Mucosa of stomach (tissue), 1 donor: ENCODE measurements around the gene PKD2.
"Not testable (repeated sequence)": the region's sequence is repeated elsewhere in the genome, so short reads cannot be mapped to it uniquely, and the experiment has no call there.

Experiments
- H3K27me3 ChIP-seq: one replicate; pipeline ENCODE4 v1.7.0; 2013; ENCODE audit warnings: mild to moderate bottlenecking, low read length; ENCODE audit not compliant: control insufficient read depth, insufficient read depth
- H3K36me3 ChIP-seq: one replicate; pipeline ENCODE4 v1.7.0; 2013; ENCODE audit warnings: low read length; ENCODE audit not compliant: control insufficient read depth, insufficient read depth
- H3K4me1 ChIP-seq: one replicate; pipeline ENCODE4 v1.7.0; 2013; ENCODE audit warnings: mild to moderate bottlenecking, low read length; ENCODE audit not compliant: control insufficient read depth, insufficient read depth
- H3K4me3 ChIP-seq: one replicate; pipeline ENCODE4 v1.7.0; 2013; ENCODE audit warnings: low read length
- H3K9ac ChIP-seq: one replicate; pipeline ENCODE4 v1.7.0; 2013; ENCODE audit warnings: mild to moderate bottlenecking, low read length, moderate library complexity
- H3K9me3 ChIP-seq: one replicate; pipeline ENCODE4 v1.7.0; 2013; ENCODE audit warnings: mild to moderate bottlenecking, low read length, moderate library complexity; ENCODE audit not compliant: control insufficient read depth
- donor health status: Pancreatic carcinoma.

The PKD2 gene

DNA sequence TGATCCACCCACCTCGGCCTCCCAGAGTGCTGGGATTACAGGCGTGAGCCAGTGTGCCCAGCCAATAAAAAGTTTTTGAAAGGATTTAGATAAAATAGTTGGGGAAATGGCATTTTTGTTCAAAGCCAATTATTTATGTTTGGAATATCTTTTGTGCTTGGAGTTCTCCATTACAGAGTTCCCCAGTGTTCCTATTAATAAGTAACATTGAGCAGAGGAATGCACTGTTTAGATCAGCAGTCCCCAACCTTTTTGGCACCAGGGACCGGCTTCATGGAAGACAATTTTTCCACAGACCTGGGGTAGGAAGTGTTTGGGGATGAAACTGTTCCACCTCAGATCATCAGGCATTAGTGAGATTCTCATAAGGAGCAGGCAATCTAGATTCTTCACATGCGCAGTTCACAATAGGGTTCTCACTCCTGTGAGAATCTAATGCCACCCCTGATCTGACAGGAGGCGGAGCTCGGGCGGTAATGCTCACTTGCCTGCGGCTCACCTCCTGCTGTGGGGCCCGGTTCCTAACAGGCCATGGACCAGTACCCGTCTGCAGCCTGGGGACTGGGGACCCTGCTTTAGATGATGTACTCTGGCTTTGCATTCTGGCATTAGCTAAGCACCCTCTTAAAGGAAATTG is 8.3 kb downstream of the PKD2 start:
- Histone ChIP-seq H3K9ac (no peak overlapping the region), H3K4me1 (no peaks in the 10 kb centered on the region)

GRCh38 chr4:88017516-88018297 is 10.3 kb downstream of the PKD2 start:
- Histone ChIP-seq H3K4me1 (no peaks in the 10 kb centered on the region), H3K36me3 (no peaks in the 10 kb centered on the region), H3K9ac (no peak overlapping the region), H3K4me3 (no peak overlapping the region), H3K9me3 (no peaks in the 10 kb centered on the region), H3K27me3 (no peaks in the 10 kb centered on the region)

More for the DNA sequence above, 8.3 kb downstream of the PKD2 start:
- no peaks in the 10 kb centered on the region for H3K9me3 ChIP-seq
- H3K27me3 ChIP-seq = no peaks in the 10 kb centered on the region
- H3K36me3 ChIP-seq = no peaks in the 10 kb centered on the region
- H3K4me3 ChIP-seq = no peak overlapping the region

DNA sequence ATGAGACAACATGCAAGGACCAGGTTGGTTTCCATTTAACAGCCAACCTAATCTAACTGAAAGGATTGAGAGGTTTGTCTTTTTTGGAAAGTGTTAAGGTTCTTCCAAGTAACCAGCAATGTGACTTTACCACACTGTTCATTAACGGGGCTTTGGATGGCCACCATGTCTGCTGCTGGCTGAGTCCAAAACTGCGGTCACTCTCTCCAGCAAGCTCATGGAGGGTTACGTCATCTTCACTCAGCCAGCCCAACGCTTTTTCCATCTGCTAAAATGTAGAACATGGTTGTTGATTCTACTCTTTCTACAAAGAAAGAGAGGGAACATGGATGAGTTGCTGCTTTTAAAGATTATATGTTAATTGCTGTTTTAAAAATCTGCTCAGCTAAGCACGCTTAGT is 11.0 kb downstream of the PKD2 start:
- no peaks in the 10 kb centered on the region for H3K9me3 ChIP-seq
- H3K4me1 ChIP-seq = no peaks in the 10 kb centered on the region
- H3K36me3 ChIP-seq = no peaks in the 10 kb centered on the region
- no peaks in the 10 kb centered on the region for H3K27me3 ChIP-seq
- H3K9ac ChIP-seq = no peak overlapping the region
- H3K4me3 ChIP-seq = no peak overlapping the region

GRCh38 chr4:88021824-88022223 is 14.4 kb downstream of the PKD2 start:
- no peak overlapping the region for H3K9ac ChIP-seq
- no peaks in the 10 kb centered on the region for H3K9me3 ChIP-seq
- H3K4me3 ChIP-seq = no peak overlapping the region
- H3K4me1 ChIP-seq = no peaks in the 10 kb centered on the region
- no peaks in the 10 kb centered on the region for H3K27me3 ChIP-seq
- no peaks in the 10 kb centered on the region for H3K36me3 ChIP-seq

GRCh38 chr4:88022289-88022688 is 14.9 kb downstream of the PKD2 start:
- H3K27me3 ChIP-seq = no peaks in the 10 kb centered on the region
- no peaks in the 10 kb centered on the region for H3K9me3 ChIP-seq
- no peak overlapping the region for H3K4me3 ChIP-seq
- H3K36me3 ChIP-seq = no peaks in the 10 kb centered on the region
- no peak overlapping the region for H3K9ac ChIP-seq
- H3K4me1 ChIP-seq = no peaks in the 10 kb centered on the region

DNA sequence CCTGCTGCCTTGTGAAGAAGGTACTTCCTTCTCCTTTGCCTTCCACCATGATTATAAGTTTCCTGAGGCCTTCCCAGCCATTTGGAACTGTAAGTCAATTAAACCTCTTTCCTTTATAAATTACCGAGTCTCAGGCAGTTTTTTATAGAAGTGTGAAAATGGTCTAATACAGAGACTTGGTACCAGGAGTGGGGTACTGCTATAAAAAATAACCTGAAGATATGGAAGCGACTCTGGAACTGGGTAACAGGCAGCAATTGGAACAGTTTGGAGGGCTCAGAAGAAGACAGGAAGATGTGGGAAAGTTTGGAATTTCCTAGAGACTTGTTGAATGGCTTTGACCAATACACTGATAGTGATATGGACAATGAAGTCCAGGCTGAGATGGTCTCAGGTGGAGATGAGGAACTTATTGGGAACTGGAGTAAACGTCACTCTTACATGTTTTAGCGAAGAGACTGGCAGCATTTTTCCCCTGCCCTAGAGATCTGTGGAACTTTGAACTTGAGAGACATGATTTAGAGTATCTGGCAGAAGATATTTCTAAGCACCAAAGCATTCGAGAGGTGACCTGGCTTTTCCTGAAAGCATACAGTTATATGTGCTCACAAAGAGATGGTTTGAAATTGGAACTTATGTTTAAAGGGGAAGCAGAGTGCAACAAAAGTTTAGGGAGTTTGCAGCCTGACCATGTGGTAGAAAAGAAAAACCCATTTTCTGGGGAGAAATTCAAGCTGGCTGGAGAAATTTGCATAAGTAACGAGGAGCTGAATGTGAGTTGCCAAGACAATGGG is 18.6 kb downstream of the PKD2 start:
- H3K4me1 ChIP-seq, H3K9ac ChIP-seq, H3K9me3 ChIP-seq, H3K4me3 ChIP-seq, H3K36me3 ChIP-seq, H3K27me3 ChIP-seq: not testable (repeated sequence)

DNA sequence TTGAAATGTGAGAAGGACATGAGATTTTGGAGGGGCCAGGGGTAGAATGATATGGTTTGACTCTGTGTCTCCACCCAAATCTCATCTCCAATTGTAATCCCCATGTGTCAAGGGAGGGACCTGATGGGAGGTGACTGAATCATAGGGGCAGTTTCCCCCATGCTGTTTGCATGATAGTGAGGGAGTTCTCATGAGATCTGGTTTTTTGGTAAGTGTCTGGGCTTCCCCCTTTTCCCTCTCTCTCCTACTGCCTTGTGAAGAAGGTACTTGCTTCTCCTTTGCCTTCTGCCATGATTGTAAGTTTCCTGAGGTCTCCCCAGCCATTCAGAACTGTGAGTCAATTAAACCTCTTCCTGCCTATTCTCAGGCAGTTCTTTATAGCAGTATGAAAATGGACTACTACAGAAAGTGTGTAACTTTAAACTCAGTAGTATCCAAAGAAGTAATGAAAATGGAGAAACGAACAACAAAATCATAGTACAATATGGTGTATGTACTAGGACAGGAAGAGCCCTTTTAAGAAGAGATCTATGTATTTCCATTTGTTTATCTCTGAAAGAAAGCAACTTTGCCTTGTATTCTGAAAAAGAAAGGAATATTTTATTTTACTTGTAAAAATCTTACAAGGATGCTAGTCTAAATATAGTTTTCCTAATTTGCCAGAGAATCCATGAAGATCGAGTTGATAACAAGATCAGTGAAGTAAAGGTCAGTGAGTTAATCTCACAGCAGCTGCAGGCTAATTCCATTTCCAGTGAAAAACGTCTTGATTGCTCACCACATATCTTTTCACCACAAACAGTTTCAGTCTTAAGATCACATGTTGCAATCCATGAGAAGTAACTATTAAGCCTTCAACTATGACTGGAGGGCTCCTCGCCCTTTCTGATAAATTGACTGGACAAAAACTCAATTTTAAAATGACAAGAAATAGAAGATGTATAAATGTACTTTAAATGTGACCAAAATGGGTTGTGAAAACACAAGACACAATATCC is 20.5 kb downstream of the PKD2 start:
- H3K9me3 ChIP-seq = no peaks in the 10 kb centered on the region
- no peaks in the 10 kb centered on the region for H3K36me3 ChIP-seq
- H3K4me1 ChIP-seq = no peaks in the 10 kb centered on the region
- no peak overlapping the region for H3K9ac ChIP-seq
- no peak overlapping the region for H3K4me3 ChIP-seq
- no peaks in the 10 kb centered on the region for H3K27me3 ChIP-seq

DNA sequence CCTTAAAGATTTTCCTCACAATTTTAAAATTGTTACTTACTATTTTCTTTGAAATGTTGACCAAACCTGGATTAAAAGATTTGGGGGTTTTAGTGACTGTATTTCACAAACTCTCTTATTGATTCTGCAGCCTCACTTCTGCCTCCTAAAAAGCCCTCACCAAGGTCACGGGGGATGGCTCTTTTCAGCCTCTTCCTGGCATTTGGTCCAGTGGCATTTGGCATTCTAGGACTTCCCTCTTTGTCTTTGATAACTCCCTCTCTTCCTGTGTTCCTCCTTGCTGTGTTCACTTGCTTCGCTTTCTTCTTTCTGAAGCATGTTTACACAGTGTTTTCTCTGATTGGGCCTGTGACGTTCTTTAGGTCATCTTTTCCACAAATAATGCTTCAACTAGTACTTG is 21.5 kb downstream of the PKD2 start:
- Histone ChIP-seq H3K9me3 (no peaks in the 10 kb centered on the region), H3K4me1 (no peaks in the 10 kb centered on the region), H3K27me3 (no peaks in the 10 kb centered on the region), H3K4me3 (no peak overlapping the region), H3K9ac (no peak overlapping the region), H3K36me3 (no peaks in the 10 kb centered on the region)

DNA sequence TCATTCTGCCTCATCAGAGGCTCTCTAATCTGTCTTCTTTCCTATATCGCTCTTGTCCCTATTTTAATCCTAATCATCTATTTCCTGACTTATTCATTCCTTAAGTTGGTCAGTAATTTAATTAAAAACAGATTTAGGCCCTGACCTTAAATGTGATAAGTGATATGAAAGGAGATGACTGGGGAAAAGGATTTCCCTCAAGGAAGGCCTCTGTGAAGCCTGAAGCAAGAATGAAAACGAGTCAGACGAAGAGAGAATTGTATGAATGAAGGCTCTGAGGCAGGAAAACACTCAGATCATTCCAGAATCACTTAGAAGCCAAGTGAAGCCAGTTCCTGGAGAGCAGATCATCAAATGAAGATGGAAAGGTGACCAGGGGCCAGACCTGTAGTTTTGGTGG is 22.1 kb downstream of the PKD2 start:
- Histone ChIP-seq H3K9me3 (no peaks in the 10 kb centered on the region), H3K9ac (no peak overlapping the region), H3K4me3 (no peak overlapping the region), H3K4me1 (no peaks in the 10 kb centered on the region), H3K27me3 (no peaks in the 10 kb centered on the region), H3K36me3 (no peaks in the 10 kb centered on the region)

- Histone ChIP-seq H3K9me3 (no peaks in the 10 kb centered on the region), H3K4me3 (no peak overlapping the region), H3K4me1 (no peaks in the 10 kb centered on the region), H3K27me3 (no peaks in the 10 kb centered on the region), H3K9ac (no peak overlapping the region), H3K36me3 (no peaks in the 10 kb centered on the region)
Measured at GRCh38 chr4:88030565-88031310, 23.3 kb downstream of the PKD2 start.

GRCh38 chr4:88033309-88033708 is 25.9 kb downstream of the PKD2 start:
- H3K36me3 ChIP-seq = no peaks in the 10 kb centered on the region
- no peak overlapping the region for H3K9ac ChIP-seq
- no peaks in the 10 kb centered on the region for H3K4me1 ChIP-seq
- no peak overlapping the region for H3K4me3 ChIP-seq
- no peaks in the 10 kb centered on the region for H3K9me3 ChIP-seq
- no peaks in the 10 kb centered on the region for H3K27me3 ChIP-seq
